Stimulated activated CD4-positive, alpha-beta T cell treated with anti-CD3 and anti-CD28 coated beads, Interleukin-1b, Interleukin-23, amount 100 ng/mL, for 24 hours (primary cell): Measurements from ENCODE around the gene AQP12B.
"Not testable (repeated sequence)": the region's sequence is repeated elsewhere in the genome, so short reads cannot be mapped to it uniquely, and the experiment has no call there.

Experiments used
- DNase-seq, 4 experiments: peaks; one replicate each; pipeline ENCODE4 v3.0.0-alpha.2; 2020; ENCODE audit warnings: low read depth in 4 of 4, low spot score in 1 of 4

Gene AQP12B

GRCh38 chr2:240682431-240683224, at the start of gene AQP12B:
AQP12B (minus strand) TSS chr2:240682885; CDS start chr2:240682837, 48 bp downstream.
- not testable (repeated sequence) for DNase-seq

- DNase-seq = no peak
Measured at GRCh38 chr2:240732184-240732583, 49.5 kb upstream of the AQP12B start.

GRCh38 chr2:240731178-240731545, 48.5 kb upstream of the AQP12B start:
- no peak for DNase-seq

- DNase-seq = no peak
Measured at GRCh38 chr2:240730501-240731177, 48.0 kb upstream of the AQP12B start.

- DNase-seq = no peak
Measured at GRCh38 chr2:240728827-240729226, 46.1 kb upstream of the AQP12B start.

GRCh38 chr2:240728361-240728760, 45.7 kb upstream of the AQP12B start:
- no peak for DNase-seq

- DNase-seq = no peak
Measured at GRCh38 chr2:240727913-240728312, 45.2 kb upstream of the AQP12B start.

- no peak for DNase-seq
Measured at GRCh38 chr2:240727439-240727838, 44.8 kb upstream of the AQP12B start.

- DNase-seq = no peak
Measured at GRCh38 chr2:240726876-240727275, 44.2 kb upstream of the AQP12B start.

- no peak for DNase-seq
Measured at GRCh38 chr2:240725671-240726070, 43.0 kb upstream of the AQP12B start.

- no peak for DNase-seq
Measured at GRCh38 chr2:240725266-240725665, 42.6 kb upstream of the AQP12B start.

GRCh38 chr2:240724431-240724830, 41.7 kb upstream of the AQP12B start:
- DNase-seq = no peak

GRCh38 chr2:240723851-240724250, 41.2 kb upstream of the AQP12B start:
- DNase-seq = no peak

- no peak for DNase-seq
Measured at GRCh38 chr2:240722796-240723735, 40.4 kb upstream of the AQP12B start.

GRCh38 chr2:240722376-240722775, 39.7 kb upstream of the AQP12B start:
- no peak for DNase-seq

GRCh38 chr2:240721596-240722180, 39.0 kb upstream of the AQP12B start:
- DNase-seq = no peak

- DNase-seq = no peak
Measured at GRCh38 chr2:240720686-240721595, 38.3 kb upstream of the AQP12B start.

- DNase-seq = no peak
Measured at GRCh38 chr2:240719676-240720545, 37.2 kb upstream of the AQP12B start.

GRCh38 chr2:240718896-240719490, 36.3 kb upstream of the AQP12B start:
- no peak for DNase-seq
